SK-N-MC (cell line): Measurements from ENCODE around the gene BATF2.

ENCODE experiments used
- EZH2 ChIP-seq: fragments of 200-600 bp; sonication (generic); IDR thresholded peaks from one replicate; pipeline ENCODE4 v1.6.1; 2017; ENCODE audit warnings: antibody characterized with exemption
- POLR2AphosphoS5 ChIP-seq: IDR thresholded peaks from 2 replicates; pipeline ENCODE4 v1.6.1; 2012; ENCODE audit warnings: mild to moderate bottlenecking, low read depth, low read length, borderline replicate concordance

DNA sequence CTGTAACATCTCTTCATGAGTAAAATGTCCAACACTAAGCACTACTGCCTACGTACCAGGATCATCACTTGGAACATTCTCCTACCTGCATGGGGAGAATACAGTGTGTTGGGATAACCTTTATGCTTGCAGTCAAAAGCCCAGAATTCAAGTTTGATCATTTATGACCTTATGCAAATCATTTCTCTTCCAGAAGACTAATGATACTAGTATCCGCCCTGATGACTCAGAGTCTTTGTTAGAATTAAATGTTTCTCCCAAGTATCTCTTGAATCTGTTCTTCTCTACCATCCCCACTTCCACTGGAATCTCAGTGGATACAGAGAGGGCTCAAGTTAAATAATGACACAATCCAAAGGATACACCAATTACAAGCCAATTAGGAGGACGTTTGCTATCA lies 37.3 kb downstream of the BATF2 start:
- TF ChIP-seq EZH2 (no peak), POLR2AphosphoS5 (no peak)
